SK-N-SH (cell line): Measurements from ENCODE around the gene PSMA3. TPM values are rescaled to one million over a fixed set of nuclear protein-coding genes. Genes with fewer than 3 reads are reported as not detected.
"Not testable (repeated sequence)": the region's sequence is repeated elsewhere in the genome, so short reads cannot be mapped to it uniquely, and the experiment has no call there.

Source experiments
- CTCF ChIA-PET: fragments of 300-600, 350-600 bp; formaldehyde crosslinking; extraction: SDS; loops from one replicate; lab custom pipeline; 2021; lab: Yijun Ruan, JAX
- POLR2A ChIA-PET: fragments of 350-600 bp; sonication (Branson Sonifier 250); formaldehyde crosslinking; extraction: SDS; loops from one replicate; lab custom pipeline; 2020; ENCODE audit warnings: antibody characterized with exemption, inconsistent platforms; lab: Yijun Ruan, JAX
- DNase-seq: peaks from one replicate; pipeline ENCODE4 v3.0.0; 2012
- H2AFZ ChIP-seq: fragments of 200-600 bp; sonication (generic); 2 replicates; pipeline ENCODE4 v1.8.1; 2016; ENCODE audit warnings: antibody characterized with exemption, mild to moderate bottlenecking, low read depth
- H3F3A ChIP-seq: fragments of 200-600 bp; sonication (generic); replicated peaks from 2 replicates; pipeline ENCODE3; 2016; ENCODE audit warnings: antibody characterized with exemption, mild to moderate bottlenecking; ENCODE audit not compliant: insufficient read depth
- H3K27ac ChIP-seq, 2 experiments: fragments of 200-500 bp in 1 of 2; fragments of 200-600 bp in 1 of 2; sonication (Bioruptor generic) in 1 of 2; sonication (generic), shearing (Covaris generic) in 1 of 2; 2 replicates each; pipeline versions ENCODE4 v1.5.1 to v1.6.1; 2014 to 2016; ENCODE audit warnings: low read depth in 2 of 2, inconsistent platforms in 1 of 2, low read length in 1 of 2, mild to moderate bottlenecking in 1 of 2, mixed read lengths in 1 of 2
- H3K27me3 ChIP-seq: fragments of 200-600 bp; sonication (generic), shearing (Covaris generic); 2 replicates; pipeline ENCODE4 v1.6.1; 2016; ENCODE audit warnings: mixed run types; ENCODE audit not compliant: insufficient read depth
- H3K36me3 ChIP-seq, 2 experiments: fragments of 200-500 bp in 1 of 2; fragments of 200-600 bp in 1 of 2; sonication (Bioruptor generic) in 1 of 2; sonication (generic) in 1 of 2; replicated peaks in 1 of 2; 2 replicates each; pipeline versions ENCODE3 to v1.5.1; 2014 to 2016; ENCODE audit warnings: low read length in 1 of 2, mild to moderate bottlenecking in 1 of 2; ENCODE audit not compliant: insufficient read depth in 2 of 2, control insufficient read depth in 1 of 2
- H3K4me1 ChIP-seq, 2 experiments: fragments of 200-500 bp in 1 of 2; fragments of 200-600 bp in 1 of 2; sonication (Bioruptor generic) in 1 of 2; sonication (generic), shearing (Covaris generic) in 1 of 2; 2 replicates each; pipeline versions ENCODE4 v1.5.1 to v1.6.1; 2014 to 2016; ENCODE audit warnings: low read depth in 1 of 2, low read length in 1 of 2, mixed run types in 1 of 2; ENCODE audit not compliant: insufficient read depth in 2 of 2, control insufficient read depth in 1 of 2
- H3K4me2 ChIP-seq: fragments of 200-600 bp; sonication (generic), shearing (Covaris generic); 2 replicates; pipeline ENCODE4 v1.6.1; 2017; ENCODE audit warnings: mixed run types
- H3K4me3 ChIP-seq, 2 experiments: fragments of 200-500 bp in 1 of 2; fragments of 200-600 bp in 1 of 2; sonication (Bioruptor generic) in 1 of 2; sonication (generic), shearing (Covaris generic) in 1 of 2; 2 replicates each; pipeline versions ENCODE4 v1.5.1 to v1.8.1; 2014 to 2016; ENCODE audit warnings: low read depth in 2 of 2, inconsistent platforms in 1 of 2, low read length in 1 of 2, mild to moderate bottlenecking in 1 of 2, mixed read lengths in 1 of 2, moderate library complexity in 1 of 2
- H3K79me2 ChIP-seq: fragments of 200-600 bp; sonication (generic); 2 replicates; pipeline ENCODE4 v1.8.1; 2017; ENCODE audit warnings: mild to moderate bottlenecking; ENCODE audit not compliant: insufficient read depth
- H3K9ac ChIP-seq: fragments of 200-600 bp; sonication (generic); 2 replicates; pipeline ENCODE4 v1.6.1; 2017; ENCODE audit warnings: mixed run types
- H3K9me2 ChIP-seq: fragments of 200-600 bp; sonication (generic); 2 replicates; pipeline ENCODE4 v1.6.1; 2017; ENCODE audit warnings: mixed run types
- H3K9me3 ChIP-seq: fragments of 200-600 bp; sonication (generic); 2 replicates; pipeline ENCODE4 v1.6.1; 2017; ENCODE audit warnings: mixed run types, mild to moderate bottlenecking, moderate library complexity
- H4K20me1 ChIP-seq: fragments of 200-600 bp; sonication (generic); 2 replicates; pipeline ENCODE4 v1.6.1; 2017; ENCODE audit warnings: mild to moderate bottlenecking, mixed run types; ENCODE audit not compliant: insufficient read depth
- ELF1 ChIP-seq: IDR thresholded peaks from 2 replicates; pipeline ENCODE4 v1.4.0; 2012
- FOSL2 ChIP-seq: IDR thresholded peaks from 2 replicates; pipeline ENCODE4 v1.4.0; 2012; ENCODE audit warnings: low read depth, mild to moderate bottlenecking, moderate library complexity, borderline replicate concordance
- RAD21 ChIP-seq: IDR thresholded peaks from 2 replicates; pipeline ENCODE4 v1.6.1; 2012; ENCODE audit warnings: mild to moderate bottlenecking, low read length
- RCOR1 ChIP-seq: fragments of 150-350 bp; IDR thresholded peaks from 2 replicates; pipeline ENCODE4 v1.6.1; 2017; ENCODE audit warnings: antibody characterized with exemption, low read length
- RFX5 ChIP-seq: IDR thresholded peaks from 2 replicates; pipeline ENCODE4 v1.6.1; 2012; ENCODE audit warnings: mild to moderate bottlenecking, improper control_type of control experiment, low read length
- TCF12 ChIP-seq: IDR thresholded peaks from 2 replicates; pipeline ENCODE4 v1.4.0; 2012
- WGBS: methylation state at CpG from one replicate; pipeline ENCODE4 v1.1.6; 2017; ENCODE audit warnings: low lambda C conversion rate; 5-methylcytosine and 5-hydroxymethylcytosine counted together
- polyA plus RNA-seq, 3 experiments: library from polyadenylated mRNA; depleted of rRNA; stranded (reverse); fragments of >200 nt; gene quantifications; 2 replicates each; pipeline ENCODE4 v1.2.3, GENCODE V29; 2012
- TF ChIP-seq, protein P1 (sequence below): IDR thresholded peaks from 2 replicates; pipeline ENCODE4 v1.4.0; 2012; ENCODE audit warnings: low read depth, borderline replicate concordance
- TF ChIP-seq, protein P2 (sequence below): IDR thresholded peaks from 2 replicates; pipeline ENCODE4 v1.4.0; 2012; ENCODE audit warnings: low read depth

The PSMA3 gene
- polyA plus RNA-seq, 1 of the 3 experiments (the other 2 are of a cell fraction), result 203 TPM

DNA sequence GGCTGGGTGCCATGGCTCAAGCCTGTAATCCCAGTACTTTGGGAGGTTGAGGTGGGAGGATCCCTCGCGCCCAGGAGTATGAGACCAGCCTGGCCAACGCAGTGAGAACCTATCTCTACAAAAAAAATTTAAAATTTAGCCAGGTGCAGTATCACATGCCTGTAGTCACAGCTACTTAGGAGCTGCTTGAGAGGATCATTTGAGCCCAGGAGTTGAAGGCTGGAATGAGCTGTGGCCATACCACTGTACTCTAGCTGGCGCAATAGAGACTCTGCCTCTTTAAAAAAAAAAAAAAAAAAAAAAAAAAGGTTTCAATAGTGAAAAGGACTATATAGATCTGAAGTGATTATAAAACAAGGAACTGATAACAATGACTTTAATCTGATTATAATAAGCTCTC is 13.5 kb downstream of the PSMA3 start:
- no peak overlapping the region for H3K4me3 ChIP-seq
- H3K4me1 ChIP-seq, result no peaks in the 10 kb centered on the region
- H3K9me3 ChIP-seq, result no peaks in the 10 kb centered on the region
- CTCF ChIA-PET, result interaction anchor here (1.1 kb wide), 1 partner anchor 149 kb away, joined by 3 read pairs; no protein-coding TSS in a partner anchor
- 95% methylated on average over 4 of the region's 4 CpGs for WGBS
- H3K36me3 ChIP-seq, result peaks cover 39 to 69% of the 10 kb centered on the region in 2 experiments
- POLR2A ChIA-PET, result no interaction called here
- no peak overlapping the region for H3K4me2 ChIP-seq
- no peak for TF ChIP-seq TCF12
- TF ChIP-seq, protein P1, sequence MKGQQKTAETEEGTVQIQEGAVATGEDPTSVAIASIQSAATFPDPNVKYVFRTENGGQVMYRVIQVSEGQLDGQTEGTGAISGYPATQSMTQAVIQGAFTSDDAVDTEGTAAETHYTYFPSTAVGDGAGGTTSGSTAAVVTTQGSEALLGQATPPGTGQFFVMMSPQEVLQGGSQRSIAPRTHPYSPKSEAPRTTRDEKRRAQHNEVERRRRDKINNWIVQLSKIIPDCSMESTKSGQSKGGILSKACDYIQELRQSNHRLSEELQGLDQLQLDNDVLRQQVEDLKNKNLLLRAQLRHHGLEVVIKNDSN, result no peak
- no peak for TF ChIP-seq FOSL2
- no peak for TF ChIP-seq RCOR1
- TF ChIP-seq RFX5, result no peak
- no peak for DNase-seq
- H3K9me2 ChIP-seq, result no peaks in the 10 kb centered on the region
- H3F3A ChIP-seq, result peaks cover 22% of the 10 kb centered on the region
- H3K27ac ChIP-seq, result no peak overlapping the region
- H4K20me1 ChIP-seq, result peaks cover 4% of the 10 kb centered on the region; the same call in 1 of the 2 replicates
- no peak overlapping the region for H3K9ac ChIP-seq
- no peaks in the 10 kb centered on the region for H3K27me3 ChIP-seq
- no peak overlapping the region for H2AFZ ChIP-seq
- peaks cover 58% of the 10 kb centered on the region for H3K79me2 ChIP-seq

DNA sequence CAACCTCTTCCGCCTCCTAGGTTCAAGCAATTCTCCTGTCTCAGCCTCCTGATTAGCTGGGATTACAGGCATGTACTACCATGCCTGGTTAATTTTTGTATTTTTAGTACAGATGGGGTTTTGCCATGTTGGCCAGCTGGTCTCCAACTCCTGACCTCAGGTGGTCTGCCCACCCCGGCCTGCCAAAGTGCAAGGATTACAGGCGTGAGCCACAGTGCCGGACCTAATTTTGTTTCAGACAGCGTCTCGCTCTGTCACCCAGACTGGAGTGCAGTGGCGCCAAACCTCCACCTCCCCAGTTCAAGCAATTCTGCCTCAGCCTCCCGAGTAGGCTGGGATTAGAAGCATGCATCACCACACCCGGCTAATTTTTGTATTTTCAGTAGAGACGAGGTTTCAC is 17.4 kb downstream of the PSMA3 start:
- not testable (repeated sequence) for H3K27me3 ChIP-seq

DNA sequence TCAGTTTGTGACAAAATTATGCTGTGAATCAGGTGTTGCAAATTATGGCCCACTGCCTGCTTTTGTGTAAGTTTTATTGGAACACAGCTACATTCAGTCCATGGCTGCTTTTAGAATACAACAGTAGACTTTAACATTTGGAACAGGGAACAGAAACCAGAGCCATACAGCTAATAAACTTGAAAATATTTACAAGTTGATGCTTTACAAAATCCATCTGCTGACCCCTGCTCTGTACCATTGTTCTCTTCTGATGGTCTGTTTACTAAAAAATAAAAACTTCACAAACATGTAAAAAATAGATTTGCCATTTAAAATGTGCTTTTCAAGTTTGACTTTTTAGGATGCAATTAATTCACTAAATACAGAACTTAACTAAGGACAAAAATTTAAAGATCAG is 20.8 kb downstream of the PSMA3 start:
- Histone ChIP-seq H3K27me3 (no peaks in the 10 kb centered on the region), H3K9ac (no peak overlapping the region), H2AFZ (no peak overlapping the region), H3K79me2 (peaks cover 69% of the 10 kb centered on the region), H3K4me2 (no peak overlapping the region), H4K20me1 (0 out of 2 replicates have a peak, but pooled peaks cover 6% of the 10 kb centered on the region), H3K36me3 (peaks cover 64 to 94% of the 10 kb centered on the region in 2 experiments), H3F3A (peaks cover 66% of the 10 kb centered on the region), H3K4me1 (no peaks in the 10 kb centered on the region), H3K4me3 (no peak overlapping the region), H3K9me3 (no peaks in the 10 kb centered on the region), H3K9me2 (no peaks in the 10 kb centered on the region), H3K27ac (no peak overlapping the region)
- ChIA-PET POLR2A (no interaction called here), CTCF (no interaction called here)
- TF ChIP-seq ELF1, result no peak
- no peak for TF ChIP-seq RAD21
- TF ChIP-seq, protein P2, sequence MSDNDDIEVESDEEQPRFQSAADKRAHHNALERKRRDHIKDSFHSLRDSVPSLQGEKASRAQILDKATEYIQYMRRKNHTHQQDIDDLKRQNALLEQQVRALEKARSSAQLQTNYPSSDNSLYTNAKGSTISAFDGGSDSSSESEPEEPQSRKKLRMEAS, result no peak
- DNase-seq, result no peak

More for the DNA sequence above, 17.4 kb downstream of the PSMA3 start:
- H3K9me3 ChIP-seq, DNase-seq, H3K4me1 ChIP-seq, H3K4me3 ChIP-seq, H4K20me1 ChIP-seq, CTCF ChIA-PET, H3K4me2 ChIP-seq, POLR2A ChIA-PET, H3K9ac ChIP-seq, H3K27ac ChIP-seq, H2AFZ ChIP-seq, H3K9me2 ChIP-seq: not testable (repeated sequence)
- Histone ChIP-seq H3K79me2 (peaks cover 55% of the 10 kb centered on the region), H3K36me3 (peaks cover 63 to 85% of the 10 kb centered on the region in 2 experiments), H3F3A (peaks cover 40% of the 10 kb centered on the region)
- WGBS, result 95% methylated on average over 9 of the region's 10 CpGs
